Hepatocyte (in vitro differentiated cells): Measurements from ENCODE around the gene NCLN. TPM values are rescaled to one million over a fixed set of nuclear protein-coding genes. Genes with fewer than 3 reads are reported as not detected.

Source experiments
- DNase-seq: peaks from one replicate; pipeline ENCODE4 v3.0.0-alpha.2; 2016; ENCODE audit warnings: low spot score
- H2AFZ ChIP-seq: fragments of 200-600 bp; sonication (generic); 2 replicates; pipeline ENCODE4 v1.6.0; 2016; ENCODE audit warnings: antibody characterized with exemption, mild to moderate bottlenecking
- H3K27ac ChIP-seq: fragments of 200-600 bp; sonication (generic); 2 replicates; pipeline ENCODE4 v1.5.1; 2016; ENCODE audit warnings: mild to moderate bottlenecking
- H3K27me3 ChIP-seq: fragments of 200-600 bp; sonication (generic); 2 replicates; pipeline ENCODE4 v1.6.1; 2016
- H3K36me3 ChIP-seq: fragments of 200-600 bp; sonication (generic); replicated peaks from 2 replicates; pipeline ENCODE4 v1.5.1; 2016; ENCODE audit warnings: low read depth; ENCODE audit not compliant: insufficient read depth
- H3K4me1 ChIP-seq: fragments of 200-600 bp; sonication (generic); 2 replicates; pipeline ENCODE4 v1.5.1; 2016; ENCODE audit warnings: mild to moderate bottlenecking, moderate library complexity; ENCODE audit not compliant: insufficient read depth
- H3K4me2 ChIP-seq: fragments of 200-600 bp; sonication (generic); 2 replicates; pipeline ENCODE4 v1.6.0; 2016
- H3K4me3 ChIP-seq: fragments of 200-600 bp; sonication (generic); 2 replicates; pipeline ENCODE4 v1.5.1; 2016; ENCODE audit warnings: mild to moderate bottlenecking
- H3K79me2 ChIP-seq: fragments of 200-600 bp; sonication (generic); 2 replicates; pipeline ENCODE4 v1.6.0; 2017; ENCODE audit warnings: mild to moderate bottlenecking
- H3K9me2 ChIP-seq: fragments of 200-600 bp; sonication (generic); replicated peaks from 2 replicates; pipeline ENCODE4 v1.6.0; 2017; ENCODE audit warnings: mild to moderate bottlenecking; ENCODE audit not compliant: insufficient read depth
- H3K9me3 ChIP-seq: fragments of 200-600 bp; sonication (generic); 2 replicates; pipeline ENCODE4 v1.5.1; 2016; ENCODE audit warnings: low read depth, mild to moderate bottlenecking
- H4K20me1 ChIP-seq: fragments of 200-600 bp; sonication (generic); 2 replicates; pipeline ENCODE4 v1.6.0; 2016; ENCODE audit warnings: mild to moderate bottlenecking; ENCODE audit not compliant: insufficient read depth, poor library complexity, severe bottlenecking
- CTCF ChIP-seq: fragments of 200-600 bp; sonication (generic); IDR thresholded peaks from 2 replicates; pipeline ENCODE4 v1.5.1; 2016; ENCODE audit warnings: antibody characterized with exemption, mild to moderate bottlenecking; ENCODE audit not compliant: poor library complexity
- EZH2 ChIP-seq: fragments of 200-600 bp; sonication (generic); IDR thresholded peaks from 2 replicates; pipeline ENCODE4 v1.6.1; 2016; ENCODE audit warnings: antibody characterized with exemption, mild to moderate bottlenecking, borderline replicate concordance
- EZH2phosphoT487 ChIP-seq: fragments of 200-600 bp; sonication (generic); IDR thresholded peaks from one replicate; pipeline ENCODE4 v1.6.1; 2018; ENCODE audit warnings: antibody characterized with exemption, mild to moderate bottlenecking, low read depth, moderate library complexity; ENCODE audit not compliant: unreplicated experiment, severe bottlenecking
- WGBS: methylation state at CpG from one replicate; pipeline ENCODE4 v1.1.6; 2016; ENCODE audit warnings: low lambda C conversion rate; ENCODE audit errors: missing lambda C conversion rate; 5-methylcytosine and 5-hydroxymethylcytosine counted together
- polyA plus RNA-seq: library from polyadenylated mRNA; unstranded; fragments of >200 nt; fragmentation: Nextera tagmentation; extraction: Ambion mirVana; gene quantifications from 2 replicates; pipeline ENCODE4 v1.2.1, GENCODE V29; 2016
- total RNA-seq: library from RNA; depleted of rRNA; stranded (reverse); fragments of >200 nt; gene quantifications from 2 replicates; pipeline ENCODE4 v1.2.3, GENCODE V29; 2014

NCLN gene
- total and polyA plus RNA-seq, 2 experiments from 2014 or later: 44.9 to 94.2 TPM

- Histone ChIP-seq H2AFZ (no peak overlapping the region), H3K27me3 (no peaks in the 10 kb centered on the region), H4K20me1 (no peaks in the 10 kb centered on the region), H3K4me1 (no peaks in the 10 kb centered on the region), H3K27ac (no peak overlapping the region), H3K79me2 (no peaks in the 10 kb centered on the region), H3K9me2 (no peaks in the 10 kb centered on the region), H3K4me3 (no peak overlapping the region), H3K4me2 (no peak overlapping the region), H3K36me3 (no peaks in the 10 kb centered on the region), H3K9me3 (no peaks in the 10 kb centered on the region)
- 80% methylated on average over 7 of the region's 7 CpGs for WGBS
- DNase-seq: no peak
- no peak for TF ChIP-seq CTCF
- TF ChIP-seq EZH2: no peak
- TF ChIP-seq EZH2phosphoT487: no peak
Measured at GRCh38 chr19:3137119-3137518, 48.6 kb upstream of the NCLN start.

- Histone ChIP-seq H3K4me3 (no peak overlapping the region), H3K9me2 (no peaks in the 10 kb centered on the region), H3K4me1 (no peaks in the 10 kb centered on the region), H4K20me1 (no peaks in the 10 kb centered on the region), H3K27ac (no peak overlapping the region), H3K27me3 (no peaks in the 10 kb centered on the region), H3K9me3 (no peaks in the 10 kb centered on the region), H3K4me2 (no peak overlapping the region), H3K36me3 (no peaks in the 10 kb centered on the region), H2AFZ (no peak overlapping the region), H3K79me2 (no peaks in the 10 kb centered on the region)
- no peak for TF ChIP-seq EZH2phosphoT487
- TF ChIP-seq EZH2: no peak
- no peak for TF ChIP-seq CTCF
- no peak for DNase-seq
- 76% methylated on average over 15 of the region's 15 CpGs for WGBS
Measured at GRCh38 chr19:3138268-3138667, 47.5 kb upstream of the NCLN start.

GRCh38 chr19:3140667-3141038 lies 45.1 kb upstream of the NCLN start:
- TF ChIP-seq EZH2: no peak
- TF ChIP-seq CTCF: no peak
- no peak for TF ChIP-seq EZH2phosphoT487
- H3K79me2 ChIP-seq: no peaks in the 10 kb centered on the region

GRCh38 chr19:3142292-3142670 lies 43.4 kb upstream of the NCLN start:
- Histone ChIP-seq H3K4me1 (no peaks in the 10 kb centered on the region), H3K27me3 (no peaks in the 10 kb centered on the region), H3K4me2 (no peak overlapping the region), H4K20me1 (no peaks in the 10 kb centered on the region), H3K27ac (no peak overlapping the region), H3K36me3 (no peaks in the 10 kb centered on the region), H3K79me2 (no peaks in the 10 kb centered on the region), H2AFZ (no peak overlapping the region), H3K9me3 (no peaks in the 10 kb centered on the region), H3K4me3 (no peak overlapping the region), H3K9me2 (no peaks in the 10 kb centered on the region)
- no peak for TF ChIP-seq CTCF
- TF ChIP-seq EZH2: no peak
- TF ChIP-seq EZH2phosphoT487: no peak
- DNase-seq: no peak
- WGBS: 85% methylated on average over 6 of the region's 6 CpGs

More at GRCh38 chr19:3140667-3141038, 45.1 kb upstream of the NCLN start:
- no peaks in the 10 kb centered on the region for H3K36me3 ChIP-seq
- H3K4me1 ChIP-seq: no peaks in the 10 kb centered on the region
- H3K4me2 ChIP-seq: no peak overlapping the region
- H4K20me1 ChIP-seq: no peaks in the 10 kb centered on the region
- H3K9me2 ChIP-seq: no peaks in the 10 kb centered on the region
- H3K27ac ChIP-seq: no peak overlapping the region
- no peaks in the 10 kb centered on the region for H3K27me3 ChIP-seq
- H2AFZ ChIP-seq: no peak overlapping the region
- H3K4me3 ChIP-seq: no peak overlapping the region
- H3K9me3 ChIP-seq: no peaks in the 10 kb centered on the region
- DNase-seq: no peak
